Body of pancreas (tissue), 4 donors: ENCODE results near the gene RASGRP3. TPM values are rescaled to one million over a fixed set of nuclear protein-coding genes. Genes with fewer than 3 reads are reported as not detected.
A peak's percentile ranks its signal among the peaks of the same experiment; 100 is the strongest.

Source experiments
- ATAC-seq: fragments of 150-250 bp; one replicate; pipeline ENCODE4 v1.9.1; 2016
- DNase-seq, 4 donors: peaks; one replicate each; pipeline ENCODE4 v3.0.0-alpha.2; 2019
- H3K27ac ChIP-seq, 4 donors: fragments of 200-600 bp; sonication (generic); 1 replicate in 3 of 4; 2 replicates in 1 of 4; pipeline versions ENCODE4 v1.5.1 to v1.6.1; 2016 to 2019; ENCODE audit warnings: mild to moderate bottlenecking in 1 of 4, mixed read lengths in 1 of 4, moderate library complexity in 1 of 4
- H3K27me3 ChIP-seq, 2 donors: fragments of 200-600 bp; sonication (generic); one replicate each; pipeline ENCODE4 v1.6.0; 2016; ENCODE audit warnings: mild to moderate bottlenecking in 1 of 2
- H3K36me3 ChIP-seq, 2 donors: fragments of 200-600 bp; sonication (generic); replicated peaks in 1 of 2; 2 replicates each; pipeline ENCODE4 v1.5.1; 2016; ENCODE audit warnings: low read depth in 2 of 2; ENCODE audit not compliant: insufficient read depth in 1 of 2
- H3K4me1 ChIP-seq: fragments of 200-600 bp; sonication (generic); one replicate; pipeline ENCODE4 v1.6.0; 2016
- H3K4me3 ChIP-seq, 2 donors: fragments of 200-600 bp; sonication (generic); 1 replicate in 1 of 2; 2 replicates in 1 of 2; pipeline ENCODE4 v1.5.1; 2016 to 2019
- H3K9me3 ChIP-seq, 3 donors: fragments of 200-600 bp; sonication (generic); 1 replicate in 2 of 3; 2 replicates in 1 of 3; pipeline ENCODE4 v1.5.1; 2016
- POLR2A ChIP-seq, 3 donors: fragments of 450-650 bp; IDR thresholded peaks; one replicate each; pipeline ENCODE4 v1.6.1; 2016; ENCODE audit warnings: antibody characterized with exemption in 3 of 3, mild to moderate bottlenecking in 2 of 3
- WGBS, 2 donors: methylation state at CpG; one replicate each; pipeline ENCODE4 v1.1.5; 2017; 5-methylcytosine and 5-hydroxymethylcytosine counted together
- intact Hi-C: fragments of 100-400 bp; cut with DNase I; formaldehyde crosslinking; loops from one replicate; pipeline ENCODE4 v1.15.1; 2023
- total RNA-seq, 2 donors: library from RNA; depleted of rRNA; stranded (reverse); fragments of >200 nt; gene quantifications; one replicate each; pipeline ENCODE4 v1.1.0, GENCODE V29; 2016
- TF ChIP-seq, protein P1 (sequence below), 7 experiments: fragments of 450-650 bp in 4 of 7; fragments of 200-600 bp in 3 of 7; sonication (generic) in 3 of 7; IDR thresholded peaks; one replicate each; pipeline ENCODE4 v1.5.1; 2016 to 2019; ENCODE audit warnings: antibody characterized with exemption in 7 of 7

Gene RASGRP3
- total RNA-seq, 2 donors from 2014 or later, result 3.9 to 22.1 TPM

- no peaks in the 10 kb centered on the region for H3K27me3 ChIP-seq
- peaks cover 2% of the 10 kb centered on the region for H3K4me1 ChIP-seq
- peak in 3 of 4 donors; percentile 27 to 43 (median 34) for DNase-seq
- no peak for ATAC-seq
- 33 to 34% methylated on average over 2 of the region's 2 CpGs for WGBS, 2 donors
- H3K27ac ChIP-seq, result no peak overlapping the region
- peaks cover 0 to 15% of the 10 kb centered on the region in 2 donors for H3K36me3 ChIP-seq
- no peak overlapping the region for H3K4me3 ChIP-seq
- no peak for TF ChIP-seq POLR2A (IDR thresholded peaks at IDR 0.05)
- TF ChIP-seq, protein P1, sequence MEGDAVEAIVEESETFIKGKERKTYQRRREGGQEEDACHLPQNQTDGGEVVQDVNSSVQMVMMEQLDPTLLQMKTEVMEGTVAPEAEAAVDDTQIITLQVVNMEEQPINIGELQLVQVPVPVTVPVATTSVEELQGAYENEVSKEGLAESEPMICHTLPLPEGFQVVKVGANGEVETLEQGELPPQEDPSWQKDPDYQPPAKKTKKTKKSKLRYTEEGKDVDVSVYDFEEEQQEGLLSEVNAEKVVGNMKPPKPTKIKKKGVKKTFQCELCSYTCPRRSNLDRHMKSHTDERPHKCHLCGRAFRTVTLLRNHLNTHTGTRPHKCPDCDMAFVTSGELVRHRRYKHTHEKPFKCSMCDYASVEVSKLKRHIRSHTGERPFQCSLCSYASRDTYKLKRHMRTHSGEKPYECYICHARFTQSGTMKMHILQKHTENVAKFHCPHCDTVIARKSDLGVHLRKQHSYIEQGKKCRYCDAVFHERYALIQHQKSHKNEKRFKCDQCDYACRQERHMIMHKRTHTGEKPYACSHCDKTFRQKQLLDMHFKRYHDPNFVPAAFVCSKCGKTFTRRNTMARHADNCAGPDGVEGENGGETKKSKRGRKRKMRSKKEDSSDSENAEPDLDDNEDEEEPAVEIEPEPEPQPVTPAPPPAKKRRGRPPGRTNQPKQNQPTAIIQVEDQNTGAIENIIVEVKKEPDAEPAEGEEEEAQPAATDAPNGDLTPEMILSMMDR (IDR thresholded peaks at IDR 0.05), result peak; percentile 41 to 90 (median 77)
- intact Hi-C loops, result no loop called here
- no peaks in the 10 kb centered on the region for H3K9me3 ChIP-seq
Measured at GRCh38 chr2:33583194-33583938, 106.9 kb downstream of the RASGRP3 start.

DNA sequence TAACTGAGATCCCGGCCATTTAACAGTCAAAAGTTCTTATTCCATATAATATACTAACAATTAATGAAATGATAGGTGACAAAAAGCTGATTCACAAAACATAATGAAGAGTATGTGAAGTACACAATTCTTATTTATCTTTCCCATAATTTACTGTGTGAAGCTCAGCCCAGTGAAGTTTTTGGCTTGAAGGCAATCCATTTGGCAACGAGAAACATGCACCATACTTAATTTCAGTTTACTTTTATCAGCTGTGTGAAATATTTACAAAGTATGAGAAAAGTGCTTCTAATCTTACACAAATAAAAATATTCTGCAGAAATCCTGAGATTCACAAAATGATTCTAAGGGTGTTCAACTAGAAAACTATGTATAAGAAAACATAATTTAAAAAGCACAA is 110.3 kb downstream of the RASGRP3 start:
- no peaks in the 10 kb centered on the region for H3K27me3 ChIP-seq
- ATAC-seq (no peak), DNase-seq (no peak)
- no peaks in the 10 kb centered on the region for H3K4me1 ChIP-seq
- 56 to 64% methylated on average over 2 of the region's 2 CpGs for WGBS, 2 donors
- peaks cover 0 to 18% of the 10 kb centered on the region in 2 donors for H3K36me3 ChIP-seq
- TF ChIP-seq POLR2A (IDR thresholded peaks at IDR 0.05), result no peak
- TF ChIP-seq, protein P1 (IDR thresholded peaks at IDR 0.05), result no peak
- no peak overlapping the region for H3K4me3 ChIP-seq
- no peak overlapping the region for H3K27ac ChIP-seq
- no peaks in the 10 kb centered on the region for H3K9me3 ChIP-seq
- intact Hi-C loops, result no loop called here

DNA sequence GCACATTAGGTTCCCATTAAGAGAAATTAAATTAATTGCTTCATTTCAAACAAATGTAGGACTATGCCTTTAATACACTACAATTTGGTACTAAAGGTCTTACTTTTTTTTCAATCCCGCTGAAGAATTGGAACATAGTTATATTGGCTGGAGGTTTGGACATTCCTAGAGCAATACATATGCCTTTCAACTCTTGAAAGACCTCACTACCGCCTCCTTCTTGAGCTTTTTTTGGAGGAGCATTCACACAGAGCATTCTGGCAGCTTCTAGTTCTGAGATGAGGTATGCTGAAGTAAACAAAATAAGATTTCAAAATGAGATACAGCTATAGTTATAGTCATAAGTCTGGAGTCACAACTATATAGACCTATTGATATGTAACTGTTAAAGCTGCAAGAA is 111.8 kb downstream of the RASGRP3 start:
- Histone ChIP-seq H3K9me3 (no peaks in the 10 kb centered on the region), H3K27me3 (no peaks in the 10 kb centered on the region), H3K4me1 (peaks cover under 1% of the 10 kb centered on the region), H3K36me3 (peaks cover 0 to 18% of the 10 kb centered on the region in 2 donors), H3K4me3 (no peak overlapping the region), H3K27ac (no peak overlapping the region)
- DNase-seq (no peak), ATAC-seq (no peak)
- TF ChIP-seq, protein P1 (IDR thresholded peaks at IDR 0.05), result no peak
- no peak for TF ChIP-seq POLR2A (IDR thresholded peaks at IDR 0.05)
- intact Hi-C loops, result no loop called here
- 63 to 66% methylated on average over 2 of the region's 2 CpGs for WGBS, 2 donors

DNA sequence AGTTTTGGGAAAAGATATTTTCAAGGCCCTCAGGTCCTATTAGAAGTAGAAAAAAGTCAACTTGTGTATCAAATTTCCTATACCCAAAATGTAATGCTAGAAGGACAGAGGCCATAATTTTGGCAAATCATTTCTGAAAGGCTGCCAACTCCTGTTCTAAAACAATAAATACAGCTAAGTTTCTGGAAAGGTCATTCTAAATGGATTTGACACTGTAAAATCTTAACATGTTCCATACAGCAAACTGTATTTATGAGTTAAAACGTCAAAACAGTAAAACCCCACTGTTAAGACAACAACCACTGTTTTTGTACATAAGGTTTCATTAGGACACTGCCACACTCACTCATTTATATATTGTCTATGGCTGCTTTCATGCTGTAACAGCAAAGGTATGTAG is 113.0 kb downstream of the RASGRP3 start:
- Histone ChIP-seq H3K27ac (peak overlapping the region in 1 of 4 donors; percentile 13), H3K9me3 (no peaks in the 10 kb centered on the region), H3K36me3 (peaks cover 0 to 18% of the 10 kb centered on the region in 2 donors), H3K4me1 (peaks cover 7% of the 10 kb centered on the region), H3K4me3 (no peak overlapping the region), H3K27me3 (no peaks in the 10 kb centered on the region)
- 18 to 24% methylated on average over 1 of the region's 1 CpG for WGBS, 2 donors
- TF ChIP-seq, protein P1 (IDR thresholded peaks at IDR 0.05), result no peak
- TF ChIP-seq POLR2A (IDR thresholded peaks at IDR 0.05), result no peak
- ATAC-seq (no peak), DNase-seq (no peak)
- intact Hi-C loops, result no loop called here

DNA sequence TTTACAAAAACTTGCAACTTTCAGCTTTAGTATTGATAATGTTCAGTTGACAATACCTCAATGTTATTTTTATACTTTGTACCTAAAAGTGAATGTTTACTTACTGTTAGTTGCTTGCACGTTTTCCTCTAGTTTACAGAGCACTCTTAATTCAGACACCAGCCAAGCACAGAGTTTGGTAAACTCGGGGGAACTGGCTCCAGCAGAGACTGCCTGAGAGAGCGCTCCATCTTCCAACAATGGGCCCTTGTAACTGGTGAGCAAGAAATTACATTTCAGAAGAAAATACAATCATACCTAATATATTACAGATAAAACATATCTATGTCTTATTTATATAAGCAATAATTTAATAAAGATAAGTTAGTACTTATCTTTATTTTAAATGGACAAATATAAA is 118.9 kb downstream of the RASGRP3 start:
- whole genome bisulfite sequencing, 2 donors, result 39 to 45% methylated on average over 3 of the region's 3 CpGs
- TF ChIP-seq POLR2A (IDR thresholded peaks at IDR 0.05), result no peak
- TF ChIP-seq, protein P1 (IDR thresholded peaks at IDR 0.05), result no peak
- DNase-seq (no peak), ATAC-seq (no peak)
- Histone ChIP-seq H3K27ac (no peak overlapping the region), H3K4me1 (peaks cover 25% of the 10 kb centered on the region), H3K36me3 (peaks cover 0 to 2% of the 10 kb centered on the region in 2 donors), H3K27me3 (no peaks in the 10 kb centered on the region), H3K9me3 (no peaks in the 10 kb centered on the region), H3K4me3 (no peak overlapping the region)
- intact Hi-C loops, result loop anchor here (10.0 kb wide), 1 partner anchor 111 kb away; no protein-coding TSS in a partner anchor
